HL-60 (cell line): ENCODE measurements around the gene ZNF511.

Source experiments
- GABPA ChIP-seq: IDR thresholded peaks from 2 replicates; pipeline ENCODE4 v1.6.1; 2012; ENCODE audit warnings: low read depth
- TF ChIP-seq, protein P1 (sequence below): IDR thresholded peaks from one replicate; pipeline ENCODE4 v1.5.1; 2011; ENCODE audit warnings: low read length, control low read depth, inconsistent platforms; ENCODE audit not compliant: insufficient read depth

DNA sequence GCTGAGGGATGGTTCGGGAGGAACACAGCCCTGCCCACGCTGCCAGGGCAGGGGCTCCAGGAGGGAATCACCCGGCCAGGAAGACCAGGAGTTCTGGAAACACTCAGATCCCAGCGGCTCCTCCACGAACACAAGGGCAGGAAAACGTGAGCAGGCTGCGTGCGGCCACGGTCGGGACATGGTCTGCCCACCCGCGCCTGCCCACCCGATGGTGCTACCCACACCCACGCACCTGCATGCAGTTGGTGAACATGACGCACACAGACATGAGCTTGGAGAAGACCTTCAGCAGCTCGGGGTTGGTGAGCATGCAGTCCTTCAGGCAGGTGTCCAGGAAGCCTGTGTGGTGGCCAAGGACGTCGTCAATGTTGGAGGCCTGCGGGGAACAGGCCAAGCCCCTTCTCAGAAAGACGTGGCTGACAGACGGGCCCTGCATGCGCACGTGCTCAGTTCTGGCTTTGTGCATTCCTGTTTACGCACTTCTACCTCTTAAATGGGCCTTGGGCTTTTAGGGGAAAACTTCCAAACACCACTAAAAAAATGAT, 25.8 kb upstream of the ZNF511 start:
- TF ChIP-seq, protein P1, sequence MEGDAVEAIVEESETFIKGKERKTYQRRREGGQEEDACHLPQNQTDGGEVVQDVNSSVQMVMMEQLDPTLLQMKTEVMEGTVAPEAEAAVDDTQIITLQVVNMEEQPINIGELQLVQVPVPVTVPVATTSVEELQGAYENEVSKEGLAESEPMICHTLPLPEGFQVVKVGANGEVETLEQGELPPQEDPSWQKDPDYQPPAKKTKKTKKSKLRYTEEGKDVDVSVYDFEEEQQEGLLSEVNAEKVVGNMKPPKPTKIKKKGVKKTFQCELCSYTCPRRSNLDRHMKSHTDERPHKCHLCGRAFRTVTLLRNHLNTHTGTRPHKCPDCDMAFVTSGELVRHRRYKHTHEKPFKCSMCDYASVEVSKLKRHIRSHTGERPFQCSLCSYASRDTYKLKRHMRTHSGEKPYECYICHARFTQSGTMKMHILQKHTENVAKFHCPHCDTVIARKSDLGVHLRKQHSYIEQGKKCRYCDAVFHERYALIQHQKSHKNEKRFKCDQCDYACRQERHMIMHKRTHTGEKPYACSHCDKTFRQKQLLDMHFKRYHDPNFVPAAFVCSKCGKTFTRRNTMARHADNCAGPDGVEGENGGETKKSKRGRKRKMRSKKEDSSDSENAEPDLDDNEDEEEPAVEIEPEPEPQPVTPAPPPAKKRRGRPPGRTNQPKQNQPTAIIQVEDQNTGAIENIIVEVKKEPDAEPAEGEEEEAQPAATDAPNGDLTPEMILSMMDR, result no peak
- TF ChIP-seq GABPA, result no peak
